Fibroblast of gingiva (primary cell): Measurements from ENCODE around the gene FAM241B.

Experiments
- DNase-seq: peaks from one replicate; pipeline ENCODE4 v3.0.0-alpha.2; 2011; ENCODE audit warnings: low read depth

FAM241B gene

DNA sequence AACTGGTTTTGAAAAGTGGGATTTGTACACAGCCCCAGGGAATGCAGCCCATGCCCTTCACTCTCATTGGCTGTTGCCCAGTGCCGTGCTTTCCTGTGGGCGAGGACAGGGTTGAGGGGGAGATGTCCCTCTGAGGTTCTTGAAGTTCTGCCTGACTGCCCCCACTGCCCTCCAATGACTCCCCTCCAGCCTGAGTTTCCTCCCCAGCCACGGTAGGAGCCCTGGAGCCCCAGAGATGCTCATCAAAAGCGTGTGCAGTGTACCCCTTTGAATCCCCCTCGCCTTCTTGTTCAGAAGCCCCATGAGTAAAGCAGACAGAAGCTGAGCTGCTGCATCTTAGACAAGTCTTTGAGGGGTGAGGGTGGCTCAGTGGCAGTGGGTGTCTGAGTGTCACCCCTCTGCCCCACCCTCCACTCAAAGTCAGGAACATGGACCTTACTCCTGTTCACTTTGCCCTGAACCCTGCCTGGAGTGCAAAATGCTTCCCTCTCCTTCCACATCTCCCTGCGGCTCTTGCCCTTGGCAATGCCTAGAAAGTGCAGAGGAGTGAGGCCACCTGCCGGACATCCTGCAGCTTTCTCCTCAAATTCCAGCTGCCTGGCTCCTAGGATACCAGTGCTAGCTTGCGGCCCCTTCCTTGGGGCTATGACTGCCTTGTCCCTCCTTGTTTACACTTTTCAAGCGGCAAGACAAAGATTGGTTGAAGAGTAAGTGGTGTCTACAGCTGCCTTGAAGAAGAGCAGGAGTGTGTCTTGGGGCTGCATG, 19.9 kb downstream of the FAM241B start:
- no peak for DNase-seq

DNA sequence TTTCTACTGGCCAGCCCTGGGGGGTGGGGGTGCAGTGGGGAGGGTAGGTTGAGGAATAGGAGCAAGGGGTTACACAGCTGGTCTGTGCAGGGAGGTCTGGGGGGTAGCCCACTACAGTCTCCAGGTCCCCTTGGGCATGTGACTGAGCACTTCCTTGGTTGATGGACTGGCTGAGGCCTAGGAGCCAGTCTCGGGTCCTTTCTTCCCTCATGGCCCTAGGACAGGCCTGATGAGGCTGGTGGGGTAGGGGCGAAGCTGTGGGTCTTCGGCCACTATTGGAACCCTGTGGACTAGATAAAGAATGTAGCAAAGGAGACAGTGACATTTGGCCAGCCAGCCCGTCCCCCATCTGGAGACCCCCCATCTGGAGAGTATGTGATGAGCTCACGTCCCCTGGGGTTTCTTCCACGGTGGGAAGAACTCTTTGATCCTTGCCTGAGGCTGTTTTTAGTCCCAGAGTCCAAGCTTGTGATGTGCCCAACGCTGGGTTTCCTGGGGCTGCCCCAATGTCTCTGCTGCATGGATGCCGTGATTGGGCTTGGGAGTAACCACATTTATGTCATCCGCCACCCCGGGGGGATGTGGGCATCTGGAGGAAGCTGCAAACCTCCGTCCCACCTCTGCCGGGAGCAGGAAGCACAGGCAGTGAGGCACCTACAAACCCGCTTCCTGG, 20.7 kb downstream of the FAM241B start:
- DNase-seq = no peak

DNA sequence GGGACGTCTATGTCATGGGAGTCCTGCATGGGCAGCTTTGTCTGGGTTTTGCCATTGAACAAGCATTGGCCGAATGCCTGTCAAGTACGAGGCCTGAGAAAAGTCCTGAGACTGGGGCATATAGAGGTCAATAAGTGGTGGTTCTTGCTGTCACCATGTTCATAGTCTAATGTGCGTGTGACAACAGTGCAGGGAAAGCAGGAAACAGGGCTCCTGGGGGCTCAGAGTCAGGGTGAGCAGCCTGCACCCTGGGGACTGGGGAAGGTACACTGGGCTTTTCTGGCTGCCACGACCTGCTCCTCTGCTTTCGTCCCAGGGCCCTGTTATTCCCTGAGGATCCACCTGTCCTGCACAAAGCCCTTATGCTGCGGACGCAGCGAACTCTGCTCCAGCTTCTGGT, 21.3 kb downstream of the FAM241B start:
- DNase-seq = no peak

DNA sequence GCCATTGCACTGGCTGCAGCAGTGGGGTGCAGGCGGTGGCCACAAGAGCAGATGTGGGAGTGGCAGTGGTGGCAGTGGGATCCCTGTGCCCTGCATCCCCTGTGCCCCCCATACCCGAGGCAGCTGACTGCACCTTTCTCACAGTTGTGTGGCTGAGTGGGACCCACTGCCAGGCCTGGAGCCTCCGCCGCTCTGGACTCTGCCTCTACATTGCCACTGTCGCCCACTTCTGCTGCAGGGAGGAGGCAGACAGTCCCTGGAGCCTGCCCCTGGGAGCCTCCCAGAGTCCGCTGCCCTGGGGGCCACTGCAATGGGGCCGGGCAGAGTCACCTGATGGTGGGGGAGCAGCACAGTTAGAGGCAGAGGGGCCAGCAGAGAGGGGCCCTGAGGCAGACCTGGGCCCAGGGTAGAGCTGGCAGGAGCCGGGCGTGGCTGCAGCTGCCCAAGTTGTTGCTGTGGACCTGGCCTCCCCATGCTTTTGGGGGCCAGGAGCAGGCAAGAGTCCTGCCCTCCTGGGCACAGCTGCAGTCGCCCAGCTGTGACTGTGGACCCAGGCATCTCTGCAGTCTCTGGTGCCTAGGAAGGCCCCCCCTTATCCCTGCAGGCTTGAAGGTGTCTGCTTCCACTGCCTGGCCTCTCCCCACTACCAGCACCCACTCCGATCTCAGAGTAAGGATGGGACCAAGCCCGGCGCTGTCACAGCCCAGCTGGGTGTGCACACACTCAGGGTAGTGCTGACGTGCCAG, 22.2 kb downstream of the FAM241B start:
- DNase-seq = no peak

DNA sequence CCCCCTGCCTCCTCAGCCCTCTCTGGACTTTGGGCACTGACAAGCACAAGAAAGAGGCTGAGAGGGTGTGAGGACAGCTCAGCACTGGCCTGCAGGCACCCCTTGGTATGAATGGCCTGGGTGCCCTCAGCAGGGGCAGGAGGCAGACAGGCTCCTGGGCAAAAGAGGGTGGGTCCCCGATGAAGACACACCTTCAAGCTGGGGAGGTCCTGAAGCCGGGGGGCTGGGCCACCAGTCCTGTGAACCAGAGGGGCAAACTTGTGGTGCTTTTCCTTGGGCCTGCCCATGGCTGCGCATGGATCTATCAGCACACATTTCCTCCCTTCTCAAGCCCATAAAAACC, 22.8 kb downstream of the FAM241B start:
- DNase-seq = no peak

DNA sequence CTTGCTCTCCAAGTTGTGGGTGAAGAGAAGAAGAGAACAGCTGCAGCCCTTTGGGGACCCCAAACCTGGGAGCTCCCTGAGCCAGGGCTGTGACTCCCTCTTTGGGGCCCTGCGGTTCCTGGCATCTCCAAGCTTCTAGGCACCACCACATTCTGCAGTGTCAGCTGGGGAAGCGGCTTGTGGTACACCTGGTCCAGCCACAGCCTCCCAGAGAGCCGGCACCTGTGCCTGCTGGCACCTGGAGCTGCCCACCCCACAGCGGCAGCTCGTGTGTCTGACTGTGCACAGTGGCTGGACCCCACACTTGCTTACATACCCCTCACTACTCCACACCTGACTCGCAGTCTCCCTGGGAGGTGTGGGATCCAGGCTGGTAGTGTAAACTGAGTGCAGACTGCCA, 23.5 kb downstream of the FAM241B start:
- no peak for DNase-seq

DNA sequence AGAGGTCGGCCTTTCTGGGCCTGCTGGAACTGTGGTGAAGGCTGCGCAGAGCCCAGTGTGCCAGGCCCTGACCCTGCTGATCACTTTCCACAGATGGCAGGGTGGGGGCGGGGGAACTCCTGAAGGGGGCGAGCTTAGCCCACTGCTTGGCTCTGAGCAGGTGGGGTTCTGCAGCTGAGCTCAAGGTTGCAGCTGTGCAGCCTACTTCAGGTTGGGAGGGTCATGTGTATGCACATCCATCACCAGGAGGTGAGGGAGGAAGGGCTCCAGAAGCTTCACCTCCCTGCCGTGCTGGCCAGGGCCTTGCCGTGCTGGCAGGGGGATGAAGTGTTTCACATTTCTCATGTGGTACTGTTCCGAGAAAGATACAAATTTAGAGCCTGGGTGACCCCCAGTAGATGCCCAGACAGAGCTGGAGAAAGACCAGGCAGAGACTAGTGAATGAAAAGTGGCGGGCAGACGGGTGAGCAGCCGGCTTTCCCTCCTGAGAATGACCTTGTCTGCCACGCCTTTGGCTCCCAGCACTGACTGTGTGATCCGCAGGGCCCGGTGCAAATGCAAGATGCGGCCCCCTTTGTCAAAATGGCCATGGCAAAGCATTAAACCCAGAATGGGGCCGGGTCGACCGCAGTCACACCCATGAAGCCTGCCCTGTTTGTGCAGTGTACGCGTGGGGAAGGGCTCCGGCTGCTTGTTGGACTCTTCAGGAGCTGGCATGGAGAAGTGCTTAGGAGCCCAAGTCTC, 25.2 kb downstream of the FAM241B start:
- no peak for DNase-seq

DNA sequence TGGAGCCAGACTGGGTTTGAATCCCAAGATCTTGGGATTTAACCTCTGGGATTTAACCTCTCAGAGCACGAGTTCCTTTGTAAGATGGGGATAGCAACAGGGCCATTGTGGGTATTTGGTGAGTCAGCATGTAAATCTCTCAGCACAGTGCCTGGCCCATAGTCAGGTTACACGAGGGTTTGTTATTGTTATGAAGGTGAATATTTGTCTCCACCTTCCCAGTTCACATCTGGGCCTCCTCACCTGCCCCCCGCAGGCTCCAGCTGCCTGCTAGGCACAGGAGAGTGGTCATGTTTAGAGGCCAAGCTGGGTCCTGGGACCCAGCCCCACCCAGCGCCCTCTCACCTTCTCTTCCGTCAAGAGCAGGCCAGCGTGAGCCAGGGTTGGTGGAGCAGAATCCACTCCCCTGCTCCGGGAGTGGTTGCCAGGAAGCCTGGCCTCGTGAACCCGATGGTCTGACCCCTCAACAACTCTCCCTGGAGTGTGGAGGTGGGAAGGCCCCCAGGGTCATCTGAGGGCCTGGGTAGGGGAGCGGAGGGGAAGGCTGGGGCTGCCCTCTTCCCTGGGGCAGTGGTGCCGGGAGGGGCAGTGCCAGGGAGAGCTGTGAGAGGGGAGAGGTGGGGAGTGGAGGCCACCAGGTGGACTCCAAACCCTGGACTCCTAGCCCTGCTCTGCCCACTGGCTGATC, 26.0 kb downstream of the FAM241B start:
- no peak for DNase-seq

DNA sequence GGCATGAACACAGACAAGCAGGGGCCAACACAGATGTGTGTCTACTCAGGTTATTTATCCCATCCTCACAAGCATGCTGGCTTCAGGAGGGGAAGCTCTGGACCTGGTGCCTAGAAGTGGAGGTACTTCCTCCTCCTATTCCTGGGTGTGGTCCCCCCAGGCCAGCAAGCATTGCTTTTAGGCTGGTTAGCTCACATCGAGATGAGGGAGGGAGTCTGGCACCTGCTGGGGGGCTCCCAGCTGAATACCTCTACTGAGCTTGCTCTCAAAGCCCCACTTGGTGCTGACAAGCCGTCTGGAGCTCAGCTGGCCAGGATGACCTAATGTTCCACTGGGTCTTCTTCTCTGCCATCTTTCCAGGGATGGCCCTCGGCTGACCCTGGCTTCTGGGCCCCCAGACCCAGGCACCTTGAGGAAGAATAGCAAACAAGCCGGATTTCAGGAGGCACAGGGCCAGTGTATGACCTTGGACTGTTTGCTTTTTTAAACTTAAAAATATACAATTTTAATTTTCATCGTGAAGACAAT, 26.8 kb downstream of the FAM241B start:
- no peak for DNase-seq

DNA sequence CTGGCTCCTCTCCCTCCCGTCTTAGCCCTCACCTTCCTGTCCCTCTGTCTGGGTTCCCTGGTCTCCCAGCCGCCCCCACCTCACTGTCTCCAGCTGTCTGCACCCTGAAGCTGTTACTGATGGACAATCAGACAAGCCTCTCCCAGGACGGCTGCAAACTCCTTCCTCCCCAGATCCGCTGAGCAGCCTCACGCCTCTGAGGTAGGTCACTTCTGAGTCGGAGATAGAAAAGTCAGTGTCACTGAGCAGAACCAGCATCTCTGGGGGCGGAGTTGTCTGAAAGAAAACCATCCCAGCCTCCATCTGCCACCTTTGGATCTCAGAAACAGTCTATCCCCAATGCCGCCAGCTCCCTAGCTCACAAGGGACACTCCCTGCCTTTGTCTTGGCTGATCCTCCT, 27.4 kb downstream of the FAM241B start:
- no peak for DNase-seq

DNA sequence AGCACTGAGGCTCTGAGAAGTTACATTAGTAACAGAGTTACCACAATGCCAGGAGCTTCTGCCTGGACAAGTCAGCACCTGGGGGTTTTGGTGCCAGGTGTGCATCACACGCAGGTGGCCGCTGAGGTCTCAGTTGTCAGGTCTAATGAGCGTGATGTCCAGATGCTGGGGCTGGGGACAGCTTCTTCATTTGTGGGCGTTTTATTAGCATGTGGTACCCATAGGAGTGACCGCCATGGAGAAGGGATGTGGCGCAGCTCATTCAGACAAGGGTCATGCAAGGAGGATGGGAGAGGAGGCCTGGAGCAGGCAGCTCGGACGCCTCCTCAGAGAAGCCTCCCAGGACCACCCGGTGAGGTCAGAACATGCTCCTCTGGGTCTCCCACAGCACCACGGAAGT, 27.8 kb downstream of the FAM241B start:
- DNase-seq = no peak

DNA sequence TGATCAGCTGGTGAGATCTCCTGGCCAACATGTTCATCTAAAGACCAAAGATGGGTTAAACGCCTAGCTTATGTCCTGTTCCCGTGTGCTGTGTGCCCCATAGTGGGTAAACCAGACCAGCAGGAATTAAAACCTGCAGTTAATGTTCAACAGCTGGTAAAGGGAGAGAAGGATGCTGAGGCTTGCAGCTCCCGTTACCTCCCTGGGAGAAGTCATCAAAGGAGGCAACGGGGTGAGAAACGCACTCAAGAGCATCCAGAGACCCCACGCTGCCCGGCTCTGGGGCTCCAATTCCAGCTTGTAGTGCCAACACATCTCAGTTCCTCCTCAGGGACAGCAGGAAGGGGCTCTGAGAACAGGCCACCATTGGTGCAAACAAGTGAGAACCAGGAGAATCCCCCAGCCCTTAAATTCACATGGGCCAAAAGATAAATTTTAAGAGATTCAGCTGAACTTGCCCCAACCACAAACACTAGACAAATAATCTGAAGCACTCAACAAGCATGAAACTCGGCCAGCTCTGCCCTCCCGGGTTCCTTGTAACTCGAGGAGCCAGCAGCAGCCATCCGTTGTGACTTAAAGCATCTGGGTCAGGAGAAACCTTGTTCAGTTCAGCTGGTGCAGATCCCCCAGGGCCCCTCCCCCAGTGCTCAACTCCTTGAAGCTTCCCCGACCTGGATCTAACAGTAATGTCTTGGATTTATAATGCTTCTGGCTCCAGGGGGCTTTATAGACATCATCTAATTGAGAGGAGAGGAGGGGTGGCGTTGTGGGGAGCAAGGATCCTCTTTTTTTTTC, 29.4 kb downstream of the FAM241B start:
- DNase-seq = no peak

DNA sequence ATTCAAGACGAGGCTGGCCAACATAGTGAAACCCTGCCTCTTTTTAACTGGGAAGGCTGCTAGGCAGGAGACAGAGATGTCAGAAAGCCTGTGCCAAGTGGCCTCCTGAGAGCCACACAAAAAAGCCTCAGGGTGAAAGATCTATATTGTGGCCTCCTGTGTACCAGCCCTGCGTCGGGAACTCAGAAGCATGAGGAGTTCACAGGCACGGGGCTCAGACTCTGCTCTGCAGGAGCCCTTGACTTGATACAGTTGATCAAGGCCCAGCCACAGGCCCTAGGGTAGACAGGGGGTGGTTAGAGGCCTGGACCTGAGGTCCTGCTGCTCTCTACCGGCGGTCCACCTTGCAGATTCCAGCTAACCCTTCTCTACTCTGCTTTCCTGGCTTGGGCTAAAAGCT, 30.2 kb downstream of the FAM241B start:
- no peak for DNase-seq

DNA sequence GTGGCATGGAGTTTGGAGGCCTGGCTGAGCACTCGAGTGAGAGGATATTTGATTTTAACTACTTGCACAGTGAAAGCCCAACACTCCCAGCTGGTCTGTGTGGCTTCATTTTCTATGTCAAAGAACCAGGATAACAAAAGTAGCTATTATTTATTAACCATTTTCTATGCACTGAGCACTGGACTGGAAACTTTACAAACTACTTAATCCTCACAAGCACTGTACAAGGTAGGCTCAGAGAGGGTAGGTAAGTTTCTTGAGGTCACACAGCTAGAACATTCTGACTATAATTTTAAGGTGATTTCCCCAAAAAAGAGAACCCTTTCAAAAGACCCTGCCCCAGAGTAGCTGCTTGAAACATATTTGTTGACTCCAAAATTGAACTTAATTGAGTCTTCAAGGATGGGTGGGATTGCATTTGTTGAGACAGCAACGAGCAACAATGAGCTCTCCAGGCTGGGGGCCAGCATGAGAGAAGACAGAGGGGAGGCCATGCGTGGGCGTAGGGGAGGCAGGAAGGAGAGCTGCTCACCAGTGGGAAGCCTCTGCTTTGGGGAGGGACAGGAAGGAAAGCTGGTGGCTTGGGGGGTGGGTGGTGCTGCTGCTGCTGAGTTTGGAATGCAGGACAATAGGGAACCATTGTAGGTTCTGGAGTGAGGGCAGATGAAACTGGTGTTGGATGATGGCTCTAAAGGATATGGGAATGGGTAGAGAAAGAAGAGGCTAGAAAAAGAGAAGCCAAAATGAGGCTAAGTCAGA, 31.5 kb downstream of the FAM241B start:
- no peak for DNase-seq

DNA sequence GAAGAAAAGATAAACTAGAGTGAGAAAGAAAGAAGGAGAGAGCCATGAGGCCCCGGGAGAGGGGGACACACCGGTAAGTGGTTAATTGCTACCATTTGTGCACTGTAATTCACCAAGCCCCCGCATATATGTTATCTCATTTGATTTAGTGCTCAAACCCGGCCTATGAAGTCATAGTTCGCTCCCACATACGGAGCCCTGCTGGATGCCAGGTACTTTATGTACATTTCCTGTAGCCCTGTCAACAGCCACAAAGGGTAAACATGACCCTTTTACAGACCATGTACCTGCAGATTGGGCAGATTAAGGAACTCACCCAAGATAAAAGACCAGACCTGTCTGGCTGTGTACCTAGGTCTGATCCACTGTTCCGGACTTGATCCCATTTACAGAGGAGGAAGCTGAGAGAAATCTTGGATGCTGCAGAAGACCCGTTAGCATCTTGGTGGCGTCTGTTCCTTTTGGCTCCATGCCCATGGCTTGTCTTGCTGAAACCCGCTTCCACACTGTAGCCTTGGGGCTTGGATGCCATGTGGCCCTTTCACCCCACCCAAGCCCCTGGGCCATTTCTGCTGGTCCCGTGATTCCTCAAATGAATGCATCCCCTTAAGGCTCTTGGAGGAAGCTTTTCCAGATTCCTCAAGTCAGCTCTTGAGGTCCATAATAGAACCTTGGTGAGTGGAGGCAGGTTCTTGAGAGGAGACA, 32.3 kb downstream of the FAM241B start:
- no peak for DNase-seq

DNA sequence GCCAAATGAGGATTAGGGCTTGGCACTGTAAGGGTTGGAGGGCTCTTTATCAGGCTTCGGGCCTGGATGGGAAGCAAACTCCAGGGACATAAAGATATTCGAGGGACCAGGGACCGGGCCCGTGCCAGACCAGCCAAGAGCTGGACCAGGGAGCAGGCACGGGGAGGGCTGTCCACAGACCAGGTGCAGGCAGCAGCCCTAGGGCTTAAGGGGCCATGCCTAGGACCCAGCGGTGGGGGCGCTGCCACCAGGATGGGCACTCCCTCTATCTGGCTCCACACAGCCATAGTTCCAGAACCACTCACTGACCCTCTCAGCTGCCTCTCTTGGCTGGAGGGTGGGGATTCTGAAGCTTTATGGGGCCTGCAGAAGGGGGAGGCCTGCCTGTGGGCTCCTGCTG, 32.9 kb downstream of the FAM241B start:
- DNase-seq = no peak

DNA sequence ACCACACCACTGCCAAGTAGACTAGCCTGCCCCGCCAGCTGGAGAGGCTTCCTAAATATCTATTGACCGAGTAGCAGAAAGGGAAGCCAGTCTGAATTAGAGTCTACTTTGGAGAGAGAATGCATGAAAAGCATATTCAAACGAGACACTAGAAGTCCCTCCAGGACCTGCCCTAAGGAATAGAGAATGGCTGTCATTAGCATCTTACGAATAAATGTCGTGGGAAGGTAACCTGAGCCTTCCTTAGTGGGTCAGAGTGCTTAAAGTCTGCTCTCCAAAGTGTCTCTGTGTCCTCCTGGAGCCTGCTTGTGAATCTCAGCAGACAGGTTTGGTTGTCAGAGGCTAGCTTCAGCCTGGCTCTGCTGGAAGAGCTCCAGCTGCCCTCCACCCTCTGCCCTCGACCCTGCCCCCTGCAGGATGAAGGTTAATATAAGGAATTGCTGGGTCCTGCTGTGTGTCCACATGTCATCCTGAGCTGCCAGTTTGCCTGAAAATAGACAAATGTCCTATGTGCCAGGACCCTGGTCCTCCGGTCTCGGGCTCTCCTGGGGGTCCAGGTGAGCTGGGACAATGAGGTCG, 33.4 kb downstream of the FAM241B start:
- no peak for DNase-seq

DNA sequence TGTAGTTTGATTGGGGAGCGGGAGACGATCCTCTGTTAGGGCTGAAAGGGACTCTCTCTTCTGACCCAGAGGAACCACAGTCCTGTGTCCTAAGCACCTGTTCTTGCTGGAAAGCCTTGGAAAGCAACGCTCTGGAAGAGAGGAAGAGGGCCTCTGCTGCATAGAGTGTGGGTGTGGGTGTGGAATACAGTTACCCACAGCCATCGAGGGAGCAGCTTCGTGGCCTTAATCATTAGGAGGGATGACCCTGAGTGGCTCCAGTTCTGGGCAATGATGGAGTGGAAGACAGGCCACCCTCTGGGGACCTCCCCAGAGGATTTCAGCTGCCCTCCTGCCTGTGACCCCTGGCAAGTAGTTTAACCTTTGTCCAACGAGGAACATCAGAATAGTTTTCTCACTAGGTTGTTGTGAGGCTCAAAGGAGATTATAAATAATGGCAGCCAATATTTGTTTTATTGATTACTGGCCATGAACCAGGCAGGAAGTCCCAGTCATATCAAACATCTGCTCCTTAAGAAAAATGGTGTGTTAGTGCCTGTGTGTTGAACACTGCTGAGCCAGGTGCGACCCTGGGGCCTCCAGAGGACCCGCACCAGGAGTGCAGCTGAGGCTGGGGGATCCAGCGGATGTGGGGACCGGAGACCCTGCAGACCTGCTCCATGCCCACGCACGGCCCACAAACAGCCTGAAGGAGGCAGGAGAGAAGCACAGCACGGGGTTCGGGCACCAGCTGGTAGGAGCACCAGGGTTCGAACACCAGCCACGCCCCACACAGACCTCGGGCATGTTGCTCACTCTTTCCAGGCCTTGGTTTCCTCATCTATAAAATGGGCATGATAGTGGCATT, 35.6 kb downstream of the FAM241B start:
- no peak for DNase-seq
